GM21619 (cell line): ENCODE data around the gene DVL3.
"Not testable (repeated sequence)": the region's sequence is repeated elsewhere in the genome, so short reads cannot be mapped to it uniquely, and the experiment has no call there.

Experiments
- ATAC-seq: cut with Tn5 transposase; IDR thresholded peaks from one replicate; pipeline ENCODE4 v1.9.1; 2021; ENCODE audit not compliant: unreplicated experiment

The DVL3 gene

GRCh38 chr3:184154885-184155643, at the start of gene DVL3:
Gene DVL3, plus strand, starts transcription at chr3:184155377. Its CDS starts 259 bp downstream, at chr3:184155636.
- ATAC-seq = peak; percentile 77

- no peak for ATAC-seq
Observed at GRCh38 chr3:184110316-184110725, 44.9 kb upstream of the DVL3 start.

GRCh38 chr3:184116017-184116416, 39.2 kb upstream of the DVL3 start:
- ATAC-seq = no peak

- no peak for ATAC-seq
Observed at GRCh38 chr3:184117636-184118035, 37.5 kb upstream of the DVL3 start.

- not testable (repeated sequence) for ATAC-seq
Observed at GRCh38 chr3:184121031-184121430, 34.1 kb upstream of the DVL3 start.

GRCh38 chr3:184126006-184126405, 29.2 kb upstream of the DVL3 start:
- ATAC-seq = no peak

- no peak for ATAC-seq
Observed at GRCh38 chr3:184129012-184129411, 26.2 kb upstream of the DVL3 start.

GRCh38 chr3:184132945-184133344, 22.2 kb upstream of the DVL3 start:
- no peak for ATAC-seq

GRCh38 chr3:184133840-184134745, 21.1 kb upstream of the DVL3 start:
- peak; percentile 35 for ATAC-seq

- ATAC-seq = peak; percentile 5
Observed at GRCh38 chr3:184134746-184135148, 20.4 kb upstream of the DVL3 start.

- ATAC-seq = peak; percentile 86
Observed at GRCh38 chr3:184135149-184135910, 19.8 kb upstream of the DVL3 start, which contains the start of gene EIF2B5. Gene EIF2B5, plus strand, starts transcription at chr3:184135358. Its CDS starts 28 bp downstream, at chr3:184135386.

- ATAC-seq = no peak
Observed at GRCh38 chr3:184135911-184136260, 19.3 kb upstream of the DVL3 start.

GRCh38 chr3:184140436-184140835, 14.7 kb upstream of the DVL3 start:
- ATAC-seq = no peak

- ATAC-seq = no peak
Observed at GRCh38 chr3:184142199-184142598, 13.0 kb upstream of the DVL3 start.

- ATAC-seq = no peak
Observed at GRCh38 chr3:184143327-184143726, 11.8 kb upstream of the DVL3 start.

GRCh38 chr3:184144505-184144904, 10.7 kb upstream of the DVL3 start:
- ATAC-seq = no peak

- ATAC-seq = no peak
Observed at GRCh38 chr3:184145111-184145524, 10.1 kb upstream of the DVL3 start.

- ATAC-seq = no peak
Observed at GRCh38 chr3:184145751-184146270, 9.4 kb upstream of the DVL3 start.

- ATAC-seq = no peak
Observed at GRCh38 chr3:184148076-184148475, 7.1 kb upstream of the DVL3 start.

- no peak for ATAC-seq
Observed at GRCh38 chr3:184149123-184149522, 6.1 kb upstream of the DVL3 start.

GRCh38 chr3:184149770-184150169, 5.4 kb upstream of the DVL3 start:
- not testable (repeated sequence) for ATAC-seq
